Testis (tissue), 3 donors: ENCODE measurements around the gene SLC51B. TPM values are rescaled to one million over a fixed set of nuclear protein-coding genes. Genes with fewer than 3 reads are reported as not detected.
"Not testable (repeated sequence)": the region's sequence is repeated elsewhere in the genome, so short reads cannot be mapped to it uniquely, and the experiment has no call there.

Experiments used
- DNase-seq: peaks from one replicate; pipeline ENCODE4 v3.0.0-alpha.2; 2019
- H3K27ac ChIP-seq, 2 donors: fragments of 200-600 bp; sonication (generic); one replicate each; pipeline ENCODE4 v1.5.1; 2019
- H3K27me3 ChIP-seq: fragments of 200-600 bp; sonication (generic); one replicate; pipeline ENCODE4 v1.5.1; 2019
- H3K36me3 ChIP-seq: fragments of 200-600 bp; sonication (generic); one replicate; pipeline ENCODE4 v1.5.1; 2017; ENCODE audit warnings: low read depth; ENCODE audit errors: missing control alignments
- H3K4me1 ChIP-seq: fragments of 200-600 bp; sonication (generic); one replicate; pipeline ENCODE4 v1.5.1; 2019
- H3K4me3 ChIP-seq, 2 donors: fragments of 200-600 bp; sonication (generic); one replicate each; pipeline ENCODE4 v1.5.1; 2017 to 2019
- H3K9me3 ChIP-seq: fragments of 200-600 bp; sonication (generic); one replicate; pipeline ENCODE4 v1.5.1; 2017
- CTCF ChIP-seq, 3 experiments: fragments of 450-650 bp in 2 of 3; fragments of 200-600 bp in 1 of 3; sonication (generic) in 1 of 3; IDR thresholded peaks; one replicate each; pipeline ENCODE4 v1.5.1; 2016 to 2019; ENCODE audit warnings: antibody characterized with exemption in 3 of 3, mild to moderate bottlenecking in 2 of 3, moderate library complexity in 1 of 3
- POLR2A ChIP-seq: fragments of 450-650 bp; IDR thresholded peaks from one replicate; pipeline ENCODE4 v1.6.1; 2017; ENCODE audit warnings: antibody characterized with exemption, mild to moderate bottlenecking, moderate library complexity
- WGBS, 2 donors: methylation state at CpG; one replicate each; pipeline ENCODE4 v1.1.5; 2018; 5-methylcytosine and 5-hydroxymethylcytosine counted together
- intact Hi-C: fragments of 100-400 bp; cut with DNase I; formaldehyde crosslinking; loops from one replicate; pipeline ENCODE4 v1.15.1; 2023; ENCODE audit warnings: low total_unique reads
- polyA plus RNA-seq: library from polyadenylated mRNA; stranded (reverse); fragments of 350-450 nt; fragmentation: Illumina TruSeq; extraction: RNeasy Lipid Tissue Mini Kit (QIAGEN cat#74804); gene quantifications from one replicate; pipeline ENCODE4 v1.2.3, GENCODE V29; 2014; ENCODE audit warnings: low read depth, low replicate concordance; ENCODE audit not compliant: insufficient read depth
- total RNA-seq, 2 donors: library from RNA; depleted of rRNA; stranded (reverse); fragments of >200 nt; gene quantifications; one replicate each; pipeline ENCODE4 v1.2.3, GENCODE V29; 2016

The SLC51B gene
- total and polyA plus RNA-seq, 3 donors from 2014 or later, result 1.1 to 13.6 (median 3.8) TPM

DNA sequence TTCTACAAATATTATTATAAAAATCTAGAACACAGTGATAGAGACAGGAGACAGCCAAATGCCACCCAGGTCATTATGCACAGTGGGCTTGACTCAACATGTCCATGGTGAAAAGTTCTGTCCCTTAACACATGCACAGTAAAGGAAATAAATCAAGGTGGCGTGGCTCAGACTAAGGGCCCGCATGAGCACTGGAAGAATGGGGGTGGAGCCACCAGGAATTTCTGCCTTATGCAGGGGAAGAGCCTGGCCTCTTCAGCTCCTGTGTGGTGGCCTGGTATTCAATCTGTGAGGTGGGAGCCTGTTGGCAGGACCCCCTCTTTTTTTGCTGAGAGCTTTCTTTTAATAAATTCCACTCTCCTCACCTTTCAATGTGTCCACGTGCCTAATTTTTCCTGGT lies 38.3 kb upstream of the SLC51B start:
- H3K36me3 ChIP-seq, result no peaks in the 10 kb centered on the region
- no peak for TF ChIP-seq CTCF (IDR thresholded peaks at IDR 0.05)
- no peak for TF ChIP-seq POLR2A

DNA sequence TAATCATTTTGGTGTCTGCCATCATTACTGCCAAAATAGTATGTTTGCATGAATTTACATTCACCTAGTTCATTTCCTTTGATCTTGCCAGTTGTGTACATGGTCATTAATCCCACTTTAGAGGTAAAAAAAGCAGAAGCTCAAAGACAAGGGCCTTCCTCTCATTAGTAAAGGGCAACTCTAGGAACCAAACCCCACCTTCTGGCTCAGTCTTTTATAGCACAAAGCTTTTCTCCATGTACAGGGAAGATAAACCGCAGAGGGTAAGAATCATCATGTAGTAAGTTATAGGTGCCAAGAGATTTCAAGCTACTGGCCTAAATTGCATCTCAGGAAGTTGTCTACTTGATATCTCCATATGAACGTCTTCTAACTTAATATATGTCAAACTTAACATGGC lies 36.2 kb upstream of the SLC51B start:
- H3K27me3 ChIP-seq, result no peaks in the 10 kb centered on the region
- no peak overlapping the region for H3K4me3 ChIP-seq
- no peak for TF ChIP-seq POLR2A
- no peak for TF ChIP-seq CTCF (IDR thresholded peaks at IDR 0.05)
- H3K4me1 ChIP-seq, result no peaks in the 10 kb centered on the region
- no peaks in the 10 kb centered on the region for H3K36me3 ChIP-seq
- H3K9me3 ChIP-seq, result no peaks in the 10 kb centered on the region
- 51 to 76% methylated on average over 2 of the region's 2 CpGs for WGBS, 2 donors
- DNase-seq, result no peak
- intact Hi-C loops, result no loop called here
- H3K27ac ChIP-seq, result no peak overlapping the region

More for the DNA sequence above, 38.3 kb upstream of the SLC51B start:
- WGBS, 2 donors, result 63 to 84% methylated on average over 3 of the region's 3 CpGs
- H3K4me3 ChIP-seq, result no peak overlapping the region
- no peaks in the 10 kb centered on the region for H3K4me1 ChIP-seq
- no peak overlapping the region for H3K27ac ChIP-seq
- no peaks in the 10 kb centered on the region for H3K27me3 ChIP-seq
- intact Hi-C loops, result no loop called here
- no peak for DNase-seq
- H3K9me3 ChIP-seq, result no peaks in the 10 kb centered on the region

GRCh38 chr15:65011198-65011597 lies 34.0 kb upstream of the SLC51B start:
- H3K9me3 ChIP-seq, H3K4me1 ChIP-seq, H3K27me3 ChIP-seq, H3K27ac ChIP-seq, H3K36me3 ChIP-seq, intact Hi-C loops, H3K4me3 ChIP-seq, DNase-seq: not testable (repeated sequence)
- WGBS, 2 donors, result 83 to 90% methylated on average over 4 of the region's 4 CpGs

- no peaks in the 10 kb centered on the region for H3K9me3 ChIP-seq
- no peaks in the 10 kb centered on the region for H3K36me3 ChIP-seq
- H3K27ac ChIP-seq, result no peak overlapping the region
- no peaks in the 10 kb centered on the region for H3K4me1 ChIP-seq
- DNase-seq, result no peak
- no peak overlapping the region for H3K4me3 ChIP-seq
- no peaks in the 10 kb centered on the region for H3K27me3 ChIP-seq
- TF ChIP-seq POLR2A (no peak), CTCF (IDR thresholded peaks at IDR 0.05) (no peak)
- 79 to 96% methylated on average over 1 of the region's 1 CpG for WGBS, 2 donors
- intact Hi-C loops, result no loop called here
Observed at GRCh38 chr15:65020419-65020818, 24.8 kb upstream of the SLC51B start.

- intact Hi-C loops, result no loop called here
- TF ChIP-seq CTCF (IDR thresholded peaks at IDR 0.05) (no peak), POLR2A (no peak)
- DNase-seq, result no peak
- Histone ChIP-seq H3K36me3 (no peaks in the 10 kb centered on the region), H3K9me3 (no peaks in the 10 kb centered on the region), H3K4me1 (no peaks in the 10 kb centered on the region), H3K27me3 (no peaks in the 10 kb centered on the region), H3K27ac (no peak overlapping the region), H3K4me3 (no peak overlapping the region)
Observed at GRCh38 chr15:65021488-65021887, 23.7 kb upstream of the SLC51B start.
